ENCODE data around the gene MGAT5B. TPM values are rescaled to one million over a fixed set of nuclear protein-coding genes. Genes with fewer than 3 reads are reported as not detected.

Gene MGAT5B
- total and polyA plus RNA-seq, 4 donors: 0.02 to 0.25 TPM; not detected in 2

GRCh38 chr17:76925441-76925891 is 57.3 kb downstream of the MGAT5B start:
- Histone ChIP-seq H3K27ac (ENCODE audit: low read depth in 1 of 2, low read length in 2 of 2) (no peak overlapping the region), H3K27me3 (ENCODE audit: control insufficient read depth in 4 of 4, insufficient read depth in 4 of 4, low read length in 3 of 4) (peaks cover 0 to 13% (median 4%) of the 10 kb centered on the region in 4 donors), H3K9me3 (ENCODE audit: control insufficient read depth in 4 of 4, low read length in 3 of 4) (no peaks in the 10 kb centered on the region), H3K9ac (ENCODE audit: low read depth in 1 of 2, low read length in 2 of 2) (no peak overlapping the region), H3K4me3 (ENCODE audit: low read depth in 1 of 3, low read length in 3 of 3) (no peak overlapping the region), H3K36me3 (ENCODE audit: control insufficient read depth in 4 of 4, insufficient read depth in 3 of 4, low read depth in 1 of 4, low read length in 3 of 4) (no peaks in the 10 kb centered on the region), H3K4me1 (ENCODE audit: control insufficient read depth in 4 of 4, insufficient read depth in 4 of 4, low read length in 3 of 4) (no peaks in the 10 kb centered on the region)
- TF ChIP-seq MAX (IDR thresholded peaks at IDR 0.05) (no peak), FOXA1 (IDR thresholded peaks at IDR 0.05) (no peak), HNF4G (IDR thresholded peaks at IDR 0.05) (no peak), CTCF (IDR thresholded peaks at IDR 0.05; ENCODE audit: low read depth, low read length, missing input control) (no peak), FOXA2 (IDR thresholded peaks at IDR 0.05) (no peak), EGR1 (IDR thresholded peaks at IDR 0.05; ENCODE audit: low read depth in 2 of 2) (no peak), ATF3 (IDR thresholded peaks at IDR 0.05) (no peak)
- DNase-seq (ENCODE audit: low spot score): no peak
- WGBS: 46% methylated on average over 8 of the region's 8 CpGs

GRCh38 chr17:76926237-76926866 is 58.1 kb downstream of the MGAT5B start:
- Histone ChIP-seq H3K27ac (ENCODE audit: low read depth in 1 of 2, low read length in 2 of 2) (no peak overlapping the region), H3K9me3 (ENCODE audit: control insufficient read depth in 4 of 4, low read length in 3 of 4) (no peaks in the 10 kb centered on the region), H3K4me1 (ENCODE audit: control insufficient read depth in 4 of 4, insufficient read depth in 4 of 4, low read length in 3 of 4) (no peaks in the 10 kb centered on the region), H3K36me3 (ENCODE audit: control insufficient read depth in 4 of 4, insufficient read depth in 3 of 4, low read depth in 1 of 4, low read length in 3 of 4) (no peaks in the 10 kb centered on the region), H3K9ac (ENCODE audit: low read depth in 1 of 2, low read length in 2 of 2) (no peak overlapping the region), H3K4me3 (ENCODE audit: low read depth in 1 of 3, low read length in 3 of 3) (no peak overlapping the region), H3K27me3 (ENCODE audit: control insufficient read depth in 4 of 4, insufficient read depth in 4 of 4, low read length in 3 of 4) (peaks cover 0 to 9% (median 2%) of the 10 kb centered on the region in 4 donors)
- TF ChIP-seq GABPA (IDR thresholded peaks at IDR 0.05 in 1 of 2, conservative IDR thresholded peaks at IDR 0.05 in 1 of 2) (no peak), YY1 (IDR thresholded peaks at IDR 0.05) (no peak), MAX (IDR thresholded peaks at IDR 0.05) (no peak), RAD21 (IDR thresholded peaks at IDR 0.05) (no peak), REST (IDR thresholded peaks at IDR 0.05) (no peak), NR2F2 (IDR thresholded peaks at IDR 0.05) (no peak), FOXA2 (IDR thresholded peaks at IDR 0.05) (no peak), HNF4G (IDR thresholded peaks at IDR 0.05) (no peak), EGR1 (IDR thresholded peaks at IDR 0.05; ENCODE audit: low read depth in 2 of 2) (no peak), JUND (IDR thresholded peaks at IDR 0.05) (no peak), FOXA1 (IDR thresholded peaks at IDR 0.05) (no peak)
- WGBS: 77% methylated on average over 17 of the region's 17 CpGs
- DNase-seq (ENCODE audit: low spot score): no peak
